Stimulated activated effector memory CD8-positive, alpha-beta T cell treated with anti-CD3 and anti-CD28 coated beads, Interleukin-12 subunit alpha, Interleukin-12 subunit beta, amount 100 ng/mL, for 72 hours (primary cell): ENCODE measurements around the gene CTNNA3.
"Not testable (repeated sequence)": the region's sequence is repeated elsewhere in the genome, so short reads cannot be mapped to it uniquely, and the experiment has no call there.

Source experiments
- ATAC-seq: fragments of 150-1000 bp; cut with Tn5 transposase; 2 replicates; pipeline ENCODE4 v1.10.0; 2021
- DNase-seq, 2 donors: peaks; one replicate each; pipeline ENCODE4 v3.0.0; 2021 to 2022; ENCODE audit warnings: low spot score in 2 of 2
- H3K27ac Mint-ChIP-seq: one replicate; pipeline ENCODE4 v1.8.0; 2022; ENCODE audit warnings: mild to moderate bottlenecking, mixed read lengths
- H3K36me3 Mint-ChIP-seq: one replicate; pipeline ENCODE4 v1.8.0; 2022; ENCODE audit warnings: mild to moderate bottlenecking, mixed read lengths
- H3K4me1 Mint-ChIP-seq: one replicate; pipeline ENCODE4 v1.8.0; 2022; ENCODE audit warnings: mixed read lengths
- H3K4me3 Mint-ChIP-seq: one replicate; pipeline ENCODE4 v1.8.0; 2022; ENCODE audit warnings: mild to moderate bottlenecking, mixed read lengths
- H3K9me3 Mint-ChIP-seq: one replicate; pipeline ENCODE4 v1.8.0; 2022; ENCODE audit warnings: mixed read lengths

CTNNA3 gene

GRCh38 chr10:67246066-67246555 lies 449.9 kb downstream of the CTNNA3 start:
- no peak for ATAC-seq
- H3K4me1 Mint-ChIP-seq: no peaks in the 10 kb centered on the region
- H3K36me3 Mint-ChIP-seq: no peaks in the 10 kb centered on the region
- H3K27ac Mint-ChIP-seq: no peak overlapping the region
- no peak for DNase-seq
- H3K4me3 Mint-ChIP-seq: no peak overlapping the region
- peaks cover 3% of the 10 kb centered on the region for H3K9me3 Mint-ChIP-seq

- DNase-seq (no peak), ATAC-seq (no peak)
- H3K36me3 Mint-ChIP-seq: no peaks in the 10 kb centered on the region
- no peak overlapping the region for H3K27ac Mint-ChIP-seq
- H3K9me3 Mint-ChIP-seq: peaks cover 7% of the 10 kb centered on the region
- no peaks in the 10 kb centered on the region for H3K4me1 Mint-ChIP-seq
- no peak overlapping the region for H3K4me3 Mint-ChIP-seq
Measured at GRCh38 chr10:67242528-67242927, 453.5 kb downstream of the CTNNA3 start.

GRCh38 chr10:67241451-67241850 lies 454.5 kb downstream of the CTNNA3 start:
- ATAC-seq: no peak
- H3K9me3 Mint-ChIP-seq: peaks cover 7% of the 10 kb centered on the region

GRCh38 chr10:67239864-67240497 lies 456.0 kb downstream of the CTNNA3 start:
- ATAC-seq (no peak), DNase-seq (no peak)
- Mint-ChIP-seq H3K36me3 (no peaks in the 10 kb centered on the region), H3K27ac (no peak overlapping the region), H3K4me1 (no peaks in the 10 kb centered on the region), H3K9me3 (peaks cover 7% of the 10 kb centered on the region), H3K4me3 (no peak overlapping the region)

More at GRCh38 chr10:67241451-67241850, 454.5 kb downstream of the CTNNA3 start:
- no peak overlapping the region for H3K27ac Mint-ChIP-seq
- no peak overlapping the region for H3K4me3 Mint-ChIP-seq
- no peaks in the 10 kb centered on the region for H3K4me1 Mint-ChIP-seq
- H3K36me3 Mint-ChIP-seq: no peaks in the 10 kb centered on the region
- DNase-seq: no peak

GRCh38 chr10:67230680-67231500 lies 465.1 kb downstream of the CTNNA3 start:
- H3K36me3 Mint-ChIP-seq, H3K4me1 Mint-ChIP-seq, H3K4me3 Mint-ChIP-seq, DNase-seq, ATAC-seq, H3K9me3 Mint-ChIP-seq, H3K27ac Mint-ChIP-seq: not testable (repeated sequence)

GRCh38 chr10:67225226-67225625 lies 470.8 kb downstream of the CTNNA3 start:
- H3K36me3 Mint-ChIP-seq: no peaks in the 10 kb centered on the region
- H3K4me1 Mint-ChIP-seq: no peaks in the 10 kb centered on the region
- peaks cover 10% of the 10 kb centered on the region for H3K9me3 Mint-ChIP-seq
- no peak overlapping the region for H3K27ac Mint-ChIP-seq
- DNase-seq (no peak), ATAC-seq (no peak)
- H3K4me3 Mint-ChIP-seq: no peak overlapping the region

GRCh38 chr10:67224553-67224952 lies 471.4 kb downstream of the CTNNA3 start:
- ATAC-seq (no peak), DNase-seq (no peak)

GRCh38 chr10:67222934-67223333 lies 473.1 kb downstream of the CTNNA3 start:
- Mint-ChIP-seq H3K27ac (no peak overlapping the region), H3K9me3 (peaks cover 11% of the 10 kb centered on the region), H3K4me1 (no peaks in the 10 kb centered on the region), H3K36me3 (no peaks in the 10 kb centered on the region), H3K4me3 (no peak overlapping the region)
- DNase-seq (no peak), ATAC-seq (no peak)

More at GRCh38 chr10:67224553-67224952, 471.4 kb downstream of the CTNNA3 start:
- no peak overlapping the region for H3K27ac Mint-ChIP-seq
- no peak overlapping the region for H3K4me3 Mint-ChIP-seq
- H3K4me1 Mint-ChIP-seq: no peaks in the 10 kb centered on the region
- H3K9me3 Mint-ChIP-seq: peaks cover 10% of the 10 kb centered on the region
- no peaks in the 10 kb centered on the region for H3K36me3 Mint-ChIP-seq

GRCh38 chr10:67221939-67222494 lies 474.0 kb downstream of the CTNNA3 start:
- no peaks in the 10 kb centered on the region for H3K36me3 Mint-ChIP-seq
- H3K9me3 Mint-ChIP-seq: peaks cover 9% of the 10 kb centered on the region
- H3K4me3 Mint-ChIP-seq: no peak overlapping the region
- DNase-seq: no peak
- no peak overlapping the region for H3K27ac Mint-ChIP-seq
- no peak for ATAC-seq
- no peaks in the 10 kb centered on the region for H3K4me1 Mint-ChIP-seq

- Mint-ChIP-seq H3K4me1 (no peaks in the 10 kb centered on the region), H3K9me3 (no peaks in the 10 kb centered on the region), H3K27ac (no peak overlapping the region), H3K4me3 (no peak overlapping the region), H3K36me3 (no peaks in the 10 kb centered on the region)
- no peak for ATAC-seq
- no peak for DNase-seq
Measured at GRCh38 chr10:67211680-67212079, 484.3 kb downstream of the CTNNA3 start.

GRCh38 chr10:67207923-67208322 lies 488.1 kb downstream of the CTNNA3 start:
- ATAC-seq, H3K4me3 Mint-ChIP-seq, H3K27ac Mint-ChIP-seq: not testable (repeated sequence)

GRCh38 chr10:67200913-67201564 lies 495.0 kb downstream of the CTNNA3 start:
- no peak for DNase-seq
- Mint-ChIP-seq H3K9me3 (peaks cover 9% of the 10 kb centered on the region), H3K4me1 (peaks cover 6% of the 10 kb centered on the region), H3K4me3 (no peak overlapping the region), H3K27ac (no peak overlapping the region), H3K36me3 (no peaks in the 10 kb centered on the region)
- no peak for ATAC-seq

More at GRCh38 chr10:67207923-67208322, 488.1 kb downstream of the CTNNA3 start:
- not testable (repeated sequence) for DNase-seq, H3K9me3 Mint-ChIP-seq, H3K4me1 Mint-ChIP-seq, H3K36me3 Mint-ChIP-seq

GRCh38 chr10:67175354-67175753 lies 520.6 kb downstream of the CTNNA3 start:
- no peaks in the 10 kb centered on the region for H3K36me3 Mint-ChIP-seq
- H3K4me3 Mint-ChIP-seq: no peak overlapping the region
- peaks cover 6% of the 10 kb centered on the region for H3K9me3 Mint-ChIP-seq
- no peaks in the 10 kb centered on the region for H3K4me1 Mint-ChIP-seq
- DNase-seq (no peak), ATAC-seq (no peak)
- H3K27ac Mint-ChIP-seq: no peak overlapping the region

GRCh38 chr10:67173787-67174186 lies 522.2 kb downstream of the CTNNA3 start:
- Mint-ChIP-seq H3K9me3 (peaks cover 8% of the 10 kb centered on the region), H3K36me3 (no peaks in the 10 kb centered on the region), H3K27ac (no peak overlapping the region), H3K4me3 (no peak overlapping the region), H3K4me1 (no peaks in the 10 kb centered on the region)
- DNase-seq: no peak
- no peak for ATAC-seq

GRCh38 chr10:67171970-67172369 lies 524.0 kb downstream of the CTNNA3 start:
- Mint-ChIP-seq H3K4me1 (no peaks in the 10 kb centered on the region), H3K9me3 (peaks cover 20% of the 10 kb centered on the region), H3K27ac (no peak overlapping the region), H3K4me3 (no peak overlapping the region), H3K36me3 (no peaks in the 10 kb centered on the region)
- no peak for DNase-seq
- ATAC-seq: no peak
